ENCODE data around the gene TULP1.

Gene TULP1

DNA sequence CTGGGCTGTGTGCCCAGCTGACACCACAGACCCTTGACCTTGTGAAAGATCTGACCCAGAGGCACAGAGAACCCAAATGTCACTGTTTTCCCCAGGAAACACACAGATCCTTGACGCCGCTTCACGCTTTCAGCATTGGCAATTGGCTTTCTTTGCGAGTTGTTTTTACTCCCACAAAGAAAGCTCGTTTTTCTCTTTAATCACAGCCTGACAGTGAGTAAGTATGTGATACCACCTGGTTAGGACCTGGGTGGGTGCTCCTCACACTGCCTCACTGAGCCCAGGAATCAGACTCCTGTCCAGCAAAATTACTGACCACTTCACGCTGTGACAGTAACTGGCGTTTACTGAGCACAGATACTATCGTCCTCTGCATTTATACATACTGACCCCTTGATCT is 31.5 kb downstream of the TULP1 start:
- no peak for DNase-seq

DNA sequence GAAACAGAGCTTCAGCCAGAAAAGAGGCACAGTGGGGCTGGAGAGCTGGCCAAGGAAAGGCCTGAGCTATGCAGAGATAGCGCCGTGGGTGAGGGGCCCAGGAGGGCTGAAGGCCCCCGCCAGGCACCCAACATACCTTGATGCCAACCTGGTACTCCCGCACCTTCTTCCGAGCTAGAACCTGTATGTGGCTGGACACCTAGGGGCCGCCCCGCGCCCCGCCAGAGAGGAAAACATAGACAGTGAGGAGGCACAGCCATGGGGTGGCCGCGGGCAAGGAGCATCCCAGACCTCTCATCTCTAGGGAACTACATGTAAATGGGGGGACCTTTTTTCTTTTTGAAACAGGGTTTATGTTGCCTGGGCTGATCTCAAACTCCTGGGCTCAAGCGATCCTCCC is 32.5 kb downstream of the TULP1 start:
- DNase-seq = no peak

DNA sequence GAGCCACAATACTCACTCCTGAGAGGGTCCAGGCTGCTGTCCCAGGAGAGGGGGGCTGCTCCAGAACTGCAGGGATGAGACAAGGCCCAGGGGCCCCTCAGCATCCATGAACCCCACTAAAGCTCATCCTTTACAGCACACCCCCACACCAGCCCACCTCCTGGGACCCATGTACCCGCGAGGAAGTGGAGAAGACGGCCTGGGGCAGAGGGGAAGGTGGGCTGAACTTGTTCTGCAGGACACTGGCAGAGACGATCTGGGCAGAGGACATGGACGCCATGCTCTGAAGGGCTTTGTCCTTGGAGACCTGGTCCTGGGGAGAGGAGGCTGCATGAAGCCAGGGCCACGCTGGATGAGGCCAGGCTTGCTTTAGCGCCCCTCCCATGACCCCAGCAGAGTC is 34.4 kb downstream of the TULP1 start:
- no peak for DNase-seq

DNA sequence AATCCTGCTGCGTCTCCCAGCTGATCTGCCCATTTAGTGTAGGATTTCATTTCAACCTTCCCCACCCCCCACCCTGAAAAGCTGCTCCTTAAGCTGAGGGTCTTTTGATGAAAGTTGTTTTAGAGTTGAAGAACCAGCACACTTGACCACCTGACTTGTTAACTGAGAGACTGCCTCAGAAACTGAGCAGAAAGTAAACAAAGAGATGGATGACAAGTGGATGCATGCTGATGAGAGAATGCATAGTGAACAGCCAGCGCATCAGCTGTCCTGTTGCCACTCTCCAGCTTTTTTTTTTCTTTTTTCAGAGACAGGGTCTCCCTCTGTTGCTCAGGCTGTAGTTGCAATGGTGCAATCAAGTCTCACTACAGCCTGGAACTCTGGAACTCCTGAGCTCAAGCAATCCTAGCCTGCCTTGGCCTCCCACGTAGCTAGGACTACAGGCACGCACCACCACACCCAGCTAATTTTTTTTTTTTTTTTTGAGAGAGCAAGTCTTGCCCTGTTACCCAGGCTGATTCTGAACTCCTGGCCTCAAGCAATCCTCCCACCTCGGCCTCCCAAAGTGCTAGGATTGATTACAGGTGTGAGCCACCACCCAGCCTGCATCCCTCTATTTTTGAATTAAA is 35.0 kb downstream of the TULP1 start:
- DNase-seq = peak; percentile 25

DNA sequence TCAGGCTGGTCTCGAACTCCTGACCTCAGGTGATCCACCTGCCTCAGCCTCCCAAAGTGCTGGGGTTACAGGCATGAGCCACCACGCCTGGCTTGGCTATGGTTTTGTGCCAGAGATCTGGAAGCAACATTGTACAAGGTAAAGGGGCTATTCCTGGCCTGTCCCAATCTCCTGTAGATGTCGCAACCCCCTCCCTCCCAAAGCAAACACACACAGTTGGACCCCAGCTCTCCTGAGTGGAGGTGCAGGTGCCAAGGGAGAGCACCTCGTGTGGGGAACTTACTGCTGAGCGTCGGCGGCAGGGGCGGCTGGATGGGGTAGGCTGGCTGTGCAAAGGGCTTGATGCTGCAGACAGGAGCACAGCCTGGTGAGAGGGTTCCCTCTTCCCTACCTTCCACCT is 35.7 kb downstream of the TULP1 start:
- no peak for DNase-seq

DNA sequence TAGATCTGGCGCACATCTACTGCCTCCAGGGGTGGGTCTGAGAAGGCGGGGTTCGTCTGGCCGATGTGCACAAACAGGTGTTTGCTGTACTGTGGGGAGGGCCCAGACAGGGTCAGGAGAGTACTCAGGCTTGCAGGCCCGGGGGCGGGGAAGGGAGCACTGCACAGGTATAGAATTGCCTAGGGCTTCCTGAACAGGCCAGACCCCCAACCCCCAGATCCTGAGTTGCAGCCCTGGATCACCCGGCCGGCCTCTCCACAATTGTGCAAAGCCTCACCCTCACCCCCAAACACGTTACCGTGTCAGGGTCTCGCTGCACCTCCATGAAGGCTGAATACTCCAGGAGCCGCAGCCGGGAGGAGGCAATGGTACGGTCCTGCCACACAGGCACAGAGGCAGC is 36.7 kb downstream of the TULP1 start:
- no peak for DNase-seq

DNA sequence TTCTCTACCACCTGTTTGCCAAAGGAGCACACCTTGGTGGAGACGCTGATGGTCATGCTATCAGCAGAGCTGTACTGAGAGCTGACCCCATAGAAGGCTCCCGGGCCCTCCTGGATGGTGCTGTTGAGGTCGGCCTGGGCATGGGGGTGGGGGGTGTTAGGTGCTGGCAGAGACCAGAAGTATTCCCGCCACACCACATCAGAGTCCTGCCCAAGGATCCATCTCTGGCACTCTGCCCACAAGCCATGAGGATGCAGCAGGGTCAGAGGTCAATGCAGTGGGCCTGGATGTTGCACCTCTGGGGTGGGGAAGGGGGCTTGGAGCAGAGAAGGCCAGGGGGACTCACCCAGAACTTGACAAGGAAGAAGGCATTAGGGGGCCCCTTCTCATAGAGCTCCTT is 37.1 kb downstream of the TULP1 start:
- no peak for DNase-seq

DNA sequence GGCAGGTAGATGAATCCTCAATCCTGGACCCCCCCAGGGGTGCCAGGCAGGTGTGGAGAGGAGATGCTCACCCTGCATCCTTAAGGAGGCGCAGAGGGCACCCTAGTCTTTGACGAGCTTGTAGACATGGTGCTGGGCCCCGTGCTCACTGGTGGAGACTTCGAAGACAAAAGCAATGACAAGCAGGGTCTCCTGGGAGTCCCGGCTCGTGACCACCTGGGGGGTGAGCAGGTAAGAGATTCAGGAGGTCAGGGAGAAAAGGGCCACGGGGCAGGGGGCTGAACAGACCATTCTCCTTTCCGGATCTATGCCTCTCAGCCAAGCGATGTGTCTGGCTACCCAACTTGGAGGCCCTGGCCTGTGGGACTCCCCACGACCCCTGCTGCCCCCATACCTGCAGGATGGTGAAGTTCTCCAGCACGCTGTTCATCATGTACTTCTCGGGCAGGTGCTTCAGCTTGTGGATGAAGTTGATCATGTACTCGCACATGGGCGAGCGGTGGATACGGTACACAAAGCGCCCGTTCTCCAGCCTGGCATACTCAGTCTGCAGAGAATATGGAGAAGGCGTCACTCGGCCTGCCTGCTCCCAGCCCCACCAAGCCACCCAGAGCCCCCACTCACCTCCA is 37.6 kb downstream of the TULP1 start:
- DNase-seq = no peak

DNA sequence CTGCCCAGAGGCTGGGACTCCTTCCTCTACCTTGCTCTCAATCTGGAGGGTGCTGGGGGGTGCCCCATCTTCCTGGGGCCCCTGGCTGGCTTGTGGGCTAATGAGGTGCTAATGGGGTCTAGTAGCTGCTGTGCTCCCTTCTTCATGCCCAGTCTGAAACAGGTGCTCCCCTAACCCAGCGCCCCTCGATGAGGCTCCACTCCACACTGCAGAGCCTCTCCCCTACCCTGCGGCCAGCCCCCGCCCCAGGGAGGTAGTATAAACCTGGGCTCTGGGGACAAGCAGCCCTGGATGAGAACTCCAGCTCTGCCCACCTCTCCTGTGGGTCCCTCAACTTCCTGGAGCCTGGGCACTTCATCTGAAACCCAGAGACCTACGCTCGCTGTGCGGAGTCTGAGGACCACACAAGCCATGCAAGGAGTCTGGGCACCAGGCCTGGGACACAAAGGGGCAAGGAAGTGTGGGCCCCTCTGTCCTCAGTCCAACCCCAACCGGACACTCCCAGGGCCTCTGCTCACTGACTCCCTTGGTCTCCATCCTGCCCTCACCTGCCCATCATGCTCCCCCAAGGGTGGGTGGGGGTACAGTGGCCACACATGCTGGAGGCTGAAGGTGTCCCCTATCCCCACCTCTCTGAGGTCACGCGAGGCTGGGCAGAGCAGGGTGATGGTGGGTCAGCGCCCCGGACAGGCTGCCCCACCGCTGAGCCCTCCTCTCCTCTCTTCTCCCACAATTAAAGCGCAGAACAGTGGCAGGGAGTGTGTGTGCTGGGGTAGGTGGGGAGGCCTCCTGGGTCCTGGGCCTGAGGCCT is 38.4 kb downstream of the TULP1 start:
- no peak for DNase-seq

DNA sequence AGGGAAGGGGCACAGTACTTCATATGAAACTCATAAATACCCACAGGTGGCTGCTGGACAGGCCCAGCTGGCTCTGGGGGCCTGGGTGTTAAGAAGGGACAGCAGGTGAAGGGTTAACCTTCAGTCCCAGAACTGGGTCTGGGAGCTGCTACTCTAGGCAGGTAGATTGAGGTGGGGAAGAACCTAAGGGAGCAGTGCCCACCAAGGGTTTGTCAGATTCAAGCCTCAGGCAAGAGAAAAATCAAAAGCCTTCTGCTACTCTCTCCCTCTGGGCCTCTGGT is 38.9 kb downstream of the TULP1 start:
- DNase-seq = no peak

DNA sequence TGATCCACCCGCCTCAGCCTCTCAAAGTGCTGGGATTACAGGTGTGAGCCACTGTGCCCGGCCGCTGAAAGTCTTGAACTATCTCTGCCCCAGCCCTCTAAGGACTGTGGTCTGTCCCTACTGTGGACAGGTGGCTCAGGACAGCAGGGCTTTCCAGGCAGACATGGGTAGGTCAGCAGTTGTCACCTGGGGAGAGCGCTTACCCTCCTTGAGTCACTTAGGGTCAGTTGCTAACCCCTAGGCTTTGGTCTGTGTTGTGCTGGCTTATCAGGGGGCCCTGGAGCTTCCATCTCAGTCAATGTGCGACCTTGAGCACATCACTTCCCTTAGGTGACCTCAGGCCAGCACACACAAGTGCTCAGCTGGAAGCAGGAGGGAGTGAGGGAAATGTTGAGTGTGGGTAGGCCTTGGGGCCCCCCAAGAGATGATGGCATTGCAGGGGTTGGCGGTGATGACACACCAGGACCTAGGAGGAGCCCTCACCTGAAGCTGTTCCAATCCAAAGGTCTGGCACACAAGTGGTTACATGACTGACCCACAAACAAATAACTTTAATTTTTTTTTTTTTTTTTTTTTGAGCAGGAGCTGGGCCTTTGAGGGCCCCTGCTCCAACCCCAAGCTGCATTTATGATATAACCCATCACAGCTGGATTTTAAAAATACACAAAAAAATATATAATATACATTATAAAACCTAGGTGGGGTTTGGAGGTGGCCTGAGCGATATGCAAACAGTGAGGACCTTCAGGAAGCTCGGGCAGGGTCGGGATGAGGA is 39.4 kb downstream of the TULP1 start:
- DNase-seq = no peak

DNA sequence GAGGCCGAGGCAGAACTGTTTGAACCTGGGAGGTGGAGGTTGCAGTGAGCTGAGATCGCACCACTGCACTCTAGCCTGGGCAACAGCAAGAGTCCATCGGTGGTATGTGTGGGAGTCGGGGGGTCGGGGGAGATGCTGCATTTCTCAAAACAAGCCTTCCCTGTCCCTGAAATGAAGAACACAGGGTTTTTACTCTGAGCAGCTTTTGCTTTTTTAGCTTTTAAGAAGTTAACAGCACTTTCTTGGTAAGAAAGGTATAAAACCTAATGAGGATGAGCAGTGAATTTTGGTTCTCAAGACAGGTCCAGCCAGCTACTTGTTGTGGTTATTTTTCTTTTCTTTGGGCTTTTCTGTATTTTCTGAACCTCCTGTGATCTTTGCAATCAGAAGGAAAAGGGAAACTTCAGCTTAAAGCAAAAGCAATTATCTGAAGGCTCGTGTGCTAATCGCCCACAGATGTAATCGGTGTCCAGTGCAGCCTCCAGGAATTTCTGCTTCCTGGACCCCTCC is 40.8 kb downstream of the TULP1 start:
- no peak for DNase-seq

DNA sequence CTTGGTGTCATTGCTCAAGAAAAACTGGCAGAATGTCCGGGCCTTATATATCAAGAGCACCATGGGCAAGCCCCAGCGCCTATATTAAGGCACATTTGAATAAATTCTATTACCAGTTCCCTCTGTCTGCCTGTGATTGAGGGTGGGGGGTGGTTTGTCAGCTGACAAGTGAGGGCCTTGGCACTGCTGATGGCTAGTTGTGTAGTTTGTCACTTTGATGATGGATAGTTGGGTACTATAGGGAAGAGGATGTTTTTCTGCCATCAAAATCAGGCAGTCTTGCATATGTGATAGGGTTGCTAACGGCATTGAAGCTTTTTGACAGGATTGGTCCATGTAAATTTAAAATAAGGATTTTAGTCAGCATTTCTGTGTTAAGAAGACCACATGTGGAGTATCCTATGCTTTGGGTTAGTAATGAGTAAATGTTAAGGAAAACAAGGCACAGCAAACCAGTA is 42.0 kb downstream of the TULP1 start:
- DNase-seq = no peak

DNA sequence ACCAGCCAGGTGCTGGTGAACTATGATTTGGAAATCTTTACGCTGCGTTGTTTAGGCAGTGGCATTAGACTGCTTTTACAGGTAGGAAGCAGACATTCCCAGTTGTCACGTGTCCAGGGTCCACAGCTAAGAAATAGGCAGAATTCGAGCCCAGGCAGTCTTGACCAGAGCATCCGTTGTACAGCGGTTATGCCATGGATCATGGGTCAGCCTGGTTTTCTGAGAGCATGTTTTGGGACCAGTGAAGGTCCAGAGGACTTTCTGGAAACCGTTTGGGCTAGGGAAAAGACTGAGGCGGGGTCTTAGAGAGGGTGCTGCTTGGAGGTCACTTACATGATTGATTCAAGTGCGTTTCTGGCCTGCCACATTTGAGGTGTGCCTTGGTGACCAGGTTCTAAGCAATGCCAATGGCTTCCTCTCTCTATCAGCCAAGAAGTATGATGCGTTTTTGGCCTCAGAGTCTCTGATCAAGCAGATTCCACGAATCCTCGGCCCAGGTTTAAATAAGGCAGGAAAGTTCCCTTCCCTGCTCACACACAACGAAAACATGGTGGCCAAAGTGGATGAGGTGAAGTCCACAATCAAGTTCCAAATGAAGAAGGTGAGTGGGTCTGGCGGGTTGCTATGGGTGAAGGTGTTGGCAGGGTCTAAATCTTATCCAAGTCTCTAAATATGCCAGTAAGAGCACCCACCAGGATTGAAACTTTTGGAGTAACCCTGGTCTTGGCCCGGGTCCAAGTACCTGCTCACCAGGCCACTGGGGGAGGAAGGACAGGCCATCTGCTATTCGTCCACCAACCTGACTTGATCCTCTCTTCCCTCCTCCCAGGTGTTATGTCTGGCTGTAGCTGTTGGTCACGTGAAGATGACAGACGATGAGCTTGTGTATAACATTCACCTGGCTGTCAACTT is 42.7 kb downstream of the TULP1 start:
- no peak for DNase-seq

DNA sequence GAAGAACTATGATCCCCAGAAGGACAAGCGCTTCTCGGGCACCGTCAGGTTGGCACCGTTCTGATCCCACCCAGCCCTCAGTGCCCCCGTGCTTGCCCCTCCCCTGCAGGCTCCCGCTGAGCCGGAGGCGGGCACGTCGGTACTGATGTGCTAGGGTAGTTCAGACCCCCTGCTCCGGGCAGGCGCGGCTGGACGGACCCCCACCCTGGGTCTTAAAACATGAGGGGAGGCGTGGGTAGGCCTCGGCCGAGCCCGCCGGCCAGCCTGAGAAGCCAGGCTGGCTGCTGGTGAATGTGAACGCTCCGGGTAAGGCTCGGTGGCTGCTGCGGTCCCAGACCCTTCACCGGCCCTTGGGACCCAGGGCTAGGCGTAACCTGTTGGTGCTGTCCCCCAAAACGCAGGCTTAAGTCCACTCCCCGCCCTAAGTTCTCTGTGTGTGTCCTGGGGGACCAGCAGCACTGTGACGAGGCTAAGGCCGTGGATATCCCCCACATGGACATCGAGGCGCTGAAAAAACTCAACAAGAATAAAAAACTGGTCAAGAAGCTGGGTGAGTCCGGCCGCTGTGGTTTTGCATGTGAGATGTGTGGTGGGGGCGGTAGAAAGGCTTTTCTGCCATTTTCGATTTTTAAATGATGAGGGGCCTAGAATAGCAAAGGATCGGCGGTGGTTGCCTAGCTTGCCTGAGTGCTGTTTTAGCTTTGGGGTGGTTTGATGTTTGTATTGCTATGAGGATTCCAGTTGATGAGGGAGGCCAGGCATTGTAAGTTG is 43.5 kb downstream of the TULP1 start:
- DNase-seq = no peak

DNA sequence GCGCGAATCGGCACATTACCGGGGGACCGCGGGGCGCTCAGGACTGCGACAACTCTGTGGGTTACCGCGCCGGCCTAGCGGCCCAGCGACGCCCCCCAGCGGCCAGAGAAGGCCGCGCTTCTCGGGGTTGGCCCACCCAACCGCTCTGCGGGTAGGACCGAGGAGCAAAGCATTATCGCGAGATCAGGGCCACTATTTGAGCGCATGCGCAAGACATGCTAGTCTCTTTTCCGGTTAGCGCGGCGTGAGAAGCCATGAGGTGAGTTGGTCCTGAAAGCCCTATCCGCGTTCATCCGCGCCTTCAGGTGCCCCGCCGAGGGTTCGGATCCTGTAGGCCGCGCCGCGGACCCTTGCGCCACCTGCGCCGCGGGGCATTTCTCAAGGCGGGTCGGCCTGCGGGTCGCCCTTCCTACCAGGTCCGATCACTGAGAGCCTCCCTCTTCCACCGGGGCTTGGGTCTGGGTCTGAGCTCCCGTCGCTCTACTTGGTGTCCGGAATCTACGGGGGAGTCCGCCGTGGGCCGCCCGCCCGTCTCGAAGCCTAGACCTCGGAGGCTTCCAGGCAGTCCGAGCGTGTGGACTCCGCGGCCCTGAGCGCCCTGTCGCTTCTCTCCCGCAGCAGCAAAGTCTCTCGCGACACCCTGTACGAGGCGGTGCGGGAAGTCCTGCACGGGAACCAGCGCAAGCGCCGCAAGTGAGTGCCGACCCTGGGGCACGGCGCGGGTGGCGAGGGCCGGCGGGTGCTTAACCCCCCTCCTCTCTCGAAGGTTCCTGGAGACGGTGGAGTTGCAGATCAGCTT is 44.3 kb downstream of the TULP1 start, which contains the start of gene RPL10A:
Gene RPL10A (plus strand): TSS at position 221 of the 799 bp plus-strand sequence. CDS start 34 bp downstream, at position 255.
- DNase-seq = peak; percentile 95

DNA sequence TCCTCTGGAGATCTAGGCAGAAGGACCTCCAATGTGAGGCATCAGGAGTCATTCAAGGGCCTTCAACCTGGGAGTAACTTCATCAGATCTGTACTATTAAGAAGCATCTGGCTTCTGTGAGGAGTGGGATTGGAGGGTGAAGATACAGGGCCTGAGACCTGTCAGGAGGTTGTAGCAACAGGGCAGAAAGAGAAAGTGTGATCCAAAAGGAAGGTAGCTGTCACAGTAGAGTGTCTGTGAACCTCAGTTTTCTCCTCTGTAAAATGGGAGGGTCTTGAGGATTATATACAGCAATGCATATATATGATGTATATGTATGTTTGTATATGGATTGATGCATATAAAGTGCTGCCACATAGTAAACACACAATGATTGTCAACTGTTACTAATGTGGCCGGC is 47.0 kb downstream of the TULP1 start:
- DNase-seq = no peak

DNA sequence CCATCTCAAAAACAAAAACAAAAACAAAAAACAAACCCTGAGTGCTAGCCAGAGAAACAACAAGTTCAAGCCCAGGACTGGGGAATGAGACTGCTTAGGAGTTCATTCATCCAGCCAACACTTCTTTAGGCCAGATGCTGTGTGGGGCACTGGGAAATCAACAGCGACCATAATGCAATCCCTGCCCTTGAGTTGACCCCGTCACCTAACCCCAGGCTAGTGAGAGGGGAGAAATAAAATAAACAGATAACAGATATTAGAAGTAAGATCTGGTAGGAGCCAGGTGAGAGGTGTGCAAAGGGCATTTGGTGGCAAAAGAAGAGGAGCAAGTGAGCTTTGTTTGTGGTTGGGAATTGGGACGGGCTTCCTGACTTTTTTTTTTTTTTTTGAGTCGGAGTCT is 49.4 kb downstream of the TULP1 start:
- no peak for DNase-seq

DNA sequence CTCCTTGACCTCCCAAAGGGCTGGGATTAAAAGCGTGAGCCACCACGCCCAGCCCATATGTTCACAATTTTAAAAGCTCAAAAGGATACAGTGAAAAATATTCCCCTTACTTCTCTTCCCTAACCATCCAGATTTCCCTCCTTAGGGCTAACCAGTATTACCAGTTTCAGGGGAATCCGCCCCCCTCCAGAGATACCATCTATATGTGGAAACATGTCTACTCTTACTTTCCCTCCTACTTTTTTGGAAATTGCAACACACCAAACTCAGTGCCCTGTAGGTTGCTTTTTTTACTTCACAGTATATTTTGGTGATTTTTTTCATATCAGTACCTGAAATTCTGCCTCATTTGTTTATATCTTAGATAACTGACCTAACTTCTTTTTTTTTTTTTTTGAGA is 51.4 kb downstream of the TULP1 start:
- DNase-seq = no peak

DNA sequence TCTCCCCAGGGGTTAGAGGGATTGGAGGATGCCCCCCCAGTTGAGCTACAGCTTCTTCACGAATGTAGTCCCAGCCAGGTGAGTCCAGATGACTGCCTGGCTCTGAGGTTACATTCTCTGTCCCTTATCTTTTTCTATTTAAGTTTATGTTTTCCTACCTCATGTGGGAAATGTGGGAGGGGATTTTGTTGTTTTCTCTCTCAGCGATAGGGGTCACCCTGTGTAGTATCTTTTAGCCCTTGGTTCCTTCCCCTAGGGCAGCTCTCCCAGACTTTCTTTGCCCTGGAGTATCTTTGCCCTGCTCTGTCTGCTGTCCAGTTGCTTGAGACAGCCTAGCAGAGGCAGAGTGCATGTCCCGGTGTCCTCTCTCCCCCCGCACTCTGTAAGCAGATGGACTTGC is 54.8 kb downstream of the TULP1 start:
- no peak for DNase-seq
